Stimulated activated naive CD8-positive, alpha-beta T cell treated with anti-CD3 and anti-CD28 coated beads, Interleukin-15, Interleukin-2, amounts not matched to agents 100 ng/mL and 50 ng/mL, for 24 hours (primary cell): ENCODE data around the gene KCNE4.

Experiments
- H3K27ac Mint-ChIP-seq: one replicate; pipeline ENCODE4 v1.8.0; 2021; ENCODE audit warnings: mild to moderate bottlenecking, mixed read lengths
- H3K27me3 Mint-ChIP-seq: one replicate; pipeline ENCODE4 v1.8.0; 2021; ENCODE audit warnings: mixed read lengths
- H3K36me3 Mint-ChIP-seq: one replicate; pipeline ENCODE4 v1.8.0; 2021; ENCODE audit warnings: low read depth, mixed read lengths
- H3K4me1 Mint-ChIP-seq: one replicate; pipeline ENCODE4 v1.8.0; 2021; ENCODE audit warnings: low read depth, mixed read lengths
- H3K4me3 Mint-ChIP-seq: one replicate; pipeline ENCODE4 v1.8.0; 2021; ENCODE audit warnings: mild to moderate bottlenecking, mixed read lengths
- H3K9me3 Mint-ChIP-seq: one replicate; pipeline ENCODE4 v1.8.0; 2021; ENCODE audit warnings: mixed read lengths

Gene KCNE4, protein sequence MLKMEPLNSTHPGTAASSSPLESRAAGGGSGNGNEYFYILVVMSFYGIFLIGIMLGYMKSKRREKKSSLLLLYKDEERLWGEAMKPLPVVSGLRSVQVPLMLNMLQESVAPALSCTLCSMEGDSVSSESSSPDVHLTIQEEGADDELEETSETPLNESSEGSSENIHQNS

DNA sequence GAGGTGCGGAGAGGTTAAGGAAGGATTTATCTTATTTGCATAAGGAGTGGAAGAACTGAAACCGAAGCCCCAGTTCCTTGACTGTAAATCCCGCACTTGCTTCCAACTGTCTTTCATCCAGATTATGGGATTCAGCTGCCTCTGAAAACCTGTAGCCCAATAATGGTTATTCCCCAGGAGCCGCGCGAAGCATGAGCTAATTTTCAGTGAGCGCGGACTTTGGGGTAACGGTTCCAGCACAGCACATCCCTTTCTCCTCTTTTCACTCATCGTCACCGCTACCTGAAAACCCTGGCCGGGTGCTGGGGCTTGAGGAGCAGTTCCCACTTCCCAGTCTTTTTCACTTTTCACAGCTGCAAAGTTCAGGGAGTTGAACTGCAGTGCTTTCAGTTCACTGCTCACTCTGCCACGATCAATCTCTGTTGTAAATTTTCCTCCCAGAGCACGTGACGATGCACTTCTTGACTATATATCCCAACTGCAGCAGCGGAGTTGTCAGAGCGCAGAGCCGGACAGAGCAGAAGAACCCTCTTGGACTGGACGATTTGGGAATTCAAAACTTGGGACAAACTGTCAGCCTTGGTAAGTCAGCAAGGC, at the start of gene KCNE4:
TSS of gene KCNE4 (plus strand) at position 498 of the 597 bp plus-strand sequence. CDS start 641 bp downstream, outside the sequence.
- Mint-ChIP-seq H3K9me3 (no peaks in the 10 kb centered on the region), H3K4me1 (no peaks in the 10 kb centered on the region), H3K27ac (no peak within 1 kb of the TSS), H3K27me3 (peaks cover 3% of the 10 kb centered on the region), H3K36me3 (no peaks in the 10 kb centered on the region), H3K4me3 (no peak within 1 kb of the TSS)

DNA sequence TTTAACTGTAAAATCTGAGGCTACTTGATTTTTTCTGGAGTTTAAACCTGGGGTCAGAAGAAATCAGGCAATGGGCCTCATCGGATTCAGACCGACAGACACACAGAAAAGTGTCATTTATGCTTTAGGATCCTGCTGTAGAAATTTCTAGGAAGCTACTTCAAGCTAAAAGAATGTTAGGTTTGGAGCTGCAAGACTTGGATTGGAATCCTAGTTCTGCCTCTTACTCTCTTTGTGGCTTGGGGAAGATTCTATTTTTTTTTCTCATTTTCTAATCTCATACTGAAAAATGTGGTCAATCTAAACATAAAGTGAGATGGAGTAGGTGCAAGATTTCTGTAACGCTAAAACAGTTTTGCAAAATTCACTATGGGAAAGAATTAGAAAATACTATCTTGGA, 48.8 kb upstream of the KCNE4 start:
- H3K9me3 Mint-ChIP-seq, result no peaks in the 10 kb centered on the region
- H3K4me1 Mint-ChIP-seq, result no peaks in the 10 kb centered on the region
- H3K27me3 Mint-ChIP-seq, result peaks cover 27% of the 10 kb centered on the region
- H3K27ac Mint-ChIP-seq, result no peak overlapping the region
- no peaks in the 10 kb centered on the region for H3K36me3 Mint-ChIP-seq
- H3K4me3 Mint-ChIP-seq, result no peak overlapping the region

- Mint-ChIP-seq H3K36me3 (no peaks in the 10 kb centered on the region), H3K27me3 (peaks cover 17% of the 10 kb centered on the region), H3K4me1 (no peaks in the 10 kb centered on the region), H3K9me3 (no peaks in the 10 kb centered on the region), H3K4me3 (no peak overlapping the region), H3K27ac (no peak overlapping the region)
Observed at GRCh38 chr2:223005496-223005895, 46.5 kb upstream of the KCNE4 start.

- no peak overlapping the region for H3K27ac Mint-ChIP-seq
- H3K27me3 Mint-ChIP-seq, result peaks cover 20% of the 10 kb centered on the region
- no peak overlapping the region for H3K4me3 Mint-ChIP-seq
- no peaks in the 10 kb centered on the region for H3K4me1 Mint-ChIP-seq
- H3K36me3 Mint-ChIP-seq, result no peaks in the 10 kb centered on the region
- H3K9me3 Mint-ChIP-seq, result no peaks in the 10 kb centered on the region
Observed at GRCh38 chr2:223007531-223007930, 44.5 kb upstream of the KCNE4 start.

DNA sequence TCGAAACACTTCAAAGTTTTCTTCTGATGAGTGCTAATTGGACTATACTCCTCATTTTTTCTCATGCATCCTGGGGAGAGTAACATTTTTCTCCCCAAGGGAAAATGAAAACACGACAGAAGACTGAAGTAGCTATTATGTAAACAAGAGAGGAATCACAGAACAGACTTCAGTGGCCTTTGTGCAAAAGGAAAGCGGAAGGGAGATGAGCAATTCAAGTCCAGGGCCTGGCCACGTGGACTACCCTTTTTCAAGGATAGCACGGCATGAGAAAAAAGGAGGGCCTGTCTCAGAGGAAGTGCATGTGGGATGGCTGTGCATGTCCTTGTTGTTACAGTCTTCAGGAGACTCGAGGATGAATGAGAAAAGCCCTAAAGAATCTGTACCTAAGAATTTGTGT, 43.8 kb upstream of the KCNE4 start:
- Mint-ChIP-seq H3K4me3 (no peak overlapping the region), H3K36me3 (no peaks in the 10 kb centered on the region), H3K27me3 (peaks cover 20% of the 10 kb centered on the region), H3K4me1 (no peaks in the 10 kb centered on the region), H3K9me3 (no peaks in the 10 kb centered on the region), H3K27ac (no peak overlapping the region)

- no peaks in the 10 kb centered on the region for H3K9me3 Mint-ChIP-seq
- H3K27ac Mint-ChIP-seq, result no peak overlapping the region
- H3K4me1 Mint-ChIP-seq, result no peaks in the 10 kb centered on the region
- H3K4me3 Mint-ChIP-seq, result no peak overlapping the region
- H3K27me3 Mint-ChIP-seq, result peaks cover 20% of the 10 kb centered on the region
- H3K36me3 Mint-ChIP-seq, result no peaks in the 10 kb centered on the region
Observed at GRCh38 chr2:223008956-223009355, 43.0 kb upstream of the KCNE4 start.

- Mint-ChIP-seq H3K27ac (no peak overlapping the region), H3K27me3 (peaks cover 24% of the 10 kb centered on the region)
Observed at GRCh38 chr2:223010641-223011040, 41.3 kb upstream of the KCNE4 start.

DNA sequence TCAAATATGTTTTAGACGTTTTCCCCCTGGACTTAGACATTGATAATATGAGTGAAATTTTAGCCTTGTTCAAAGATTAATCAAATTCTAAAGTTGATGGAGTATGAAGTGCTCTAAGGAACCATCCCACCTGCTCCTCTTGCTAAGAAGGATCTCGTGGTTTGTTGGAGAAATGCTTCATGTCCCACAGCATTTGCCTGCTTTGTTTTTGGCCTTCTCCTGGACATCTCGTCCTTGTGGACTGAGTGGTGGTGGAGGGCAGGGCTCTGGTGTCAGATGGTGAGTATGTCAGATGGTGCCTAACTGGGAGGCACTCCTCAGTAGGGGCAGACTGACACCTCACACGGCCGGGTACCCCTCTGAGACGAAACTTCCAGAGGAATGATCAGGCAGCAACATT, 39.7 kb upstream of the KCNE4 start:
- H3K27me3 Mint-ChIP-seq, result peaks cover 21% of the 10 kb centered on the region
- no peaks in the 10 kb centered on the region for H3K9me3 Mint-ChIP-seq
- H3K36me3 Mint-ChIP-seq, result no peaks in the 10 kb centered on the region
- H3K4me1 Mint-ChIP-seq, result no peaks in the 10 kb centered on the region
- no peak overlapping the region for H3K4me3 Mint-ChIP-seq
- H3K27ac Mint-ChIP-seq, result no peak overlapping the region

More at GRCh38 chr2:223010641-223011040, 41.3 kb upstream of the KCNE4 start:
- no peaks in the 10 kb centered on the region for H3K36me3 Mint-ChIP-seq
- no peak overlapping the region for H3K4me3 Mint-ChIP-seq
- no peaks in the 10 kb centered on the region for H3K9me3 Mint-ChIP-seq
- no peaks in the 10 kb centered on the region for H3K4me1 Mint-ChIP-seq

- Mint-ChIP-seq H3K4me1 (no peaks in the 10 kb centered on the region), H3K27ac (no peak overlapping the region), H3K27me3 (peaks cover 4% of the 10 kb centered on the region), H3K9me3 (peaks cover 10% of the 10 kb centered on the region), H3K4me3 (no peak overlapping the region), H3K36me3 (no peaks in the 10 kb centered on the region)
Observed at GRCh38 chr2:223019390-223019930, 32.5 kb upstream of the KCNE4 start.

- H3K36me3 Mint-ChIP-seq, result no peaks in the 10 kb centered on the region
- H3K9me3 Mint-ChIP-seq, result peaks cover 10% of the 10 kb centered on the region
- H3K4me1 Mint-ChIP-seq, result no peaks in the 10 kb centered on the region
- no peak overlapping the region for H3K27ac Mint-ChIP-seq
- H3K27me3 Mint-ChIP-seq, result peaks cover under 1% of the 10 kb centered on the region
- H3K4me3 Mint-ChIP-seq, result no peak overlapping the region
Observed at GRCh38 chr2:223019987-223020717, 31.8 kb upstream of the KCNE4 start.

- no peak overlapping the region for H3K27ac Mint-ChIP-seq
- no peaks in the 10 kb centered on the region for H3K4me1 Mint-ChIP-seq
- no peaks in the 10 kb centered on the region for H3K36me3 Mint-ChIP-seq
- H3K9me3 Mint-ChIP-seq, result peaks cover 10% of the 10 kb centered on the region
- no peaks in the 10 kb centered on the region for H3K27me3 Mint-ChIP-seq
- no peak overlapping the region for H3K4me3 Mint-ChIP-seq
Observed at GRCh38 chr2:223020971-223021675, 30.9 kb upstream of the KCNE4 start.

DNA sequence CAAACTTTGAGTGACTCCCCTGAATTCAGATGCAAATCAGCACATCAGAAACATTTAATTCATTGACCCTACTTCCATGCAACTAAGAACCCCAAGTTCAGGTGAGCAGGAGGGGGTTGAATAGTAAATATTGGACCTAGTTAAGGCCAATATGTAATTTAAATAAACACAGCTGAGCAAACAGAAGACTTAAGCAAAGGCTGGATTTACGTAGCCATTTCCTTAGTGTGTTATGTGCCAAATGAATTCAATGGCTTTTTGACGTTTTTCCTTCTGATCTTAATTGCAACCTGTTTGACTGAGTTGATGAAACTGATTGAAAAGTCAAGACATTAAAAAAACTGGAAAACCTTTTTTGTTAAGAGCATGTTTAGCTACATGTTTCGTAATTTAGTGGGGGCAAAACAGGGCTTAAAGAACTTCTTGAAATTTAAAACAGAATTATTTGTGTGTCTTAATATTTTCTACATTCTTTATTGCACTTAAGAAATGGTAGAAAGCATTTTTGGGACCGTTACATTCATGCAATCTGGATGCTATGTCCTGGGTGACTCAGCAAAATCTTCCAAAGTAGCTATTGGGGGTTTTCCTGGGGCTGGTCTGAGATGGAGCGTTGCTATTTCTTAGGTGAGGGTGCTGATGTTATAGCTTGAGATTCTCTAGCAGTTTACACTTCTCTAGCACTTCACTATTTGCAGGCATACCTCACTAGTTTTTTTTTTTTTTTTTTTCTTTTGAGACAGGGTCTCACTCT, 25.5 kb upstream of the KCNE4 start:
- Mint-ChIP-seq H3K9me3 (peaks cover under 1% of the 10 kb centered on the region), H3K27me3 (no peaks in the 10 kb centered on the region), H3K36me3 (no peaks in the 10 kb centered on the region), H3K27ac (no peak overlapping the region), H3K4me3 (no peak overlapping the region), H3K4me1 (no peaks in the 10 kb centered on the region)

DNA sequence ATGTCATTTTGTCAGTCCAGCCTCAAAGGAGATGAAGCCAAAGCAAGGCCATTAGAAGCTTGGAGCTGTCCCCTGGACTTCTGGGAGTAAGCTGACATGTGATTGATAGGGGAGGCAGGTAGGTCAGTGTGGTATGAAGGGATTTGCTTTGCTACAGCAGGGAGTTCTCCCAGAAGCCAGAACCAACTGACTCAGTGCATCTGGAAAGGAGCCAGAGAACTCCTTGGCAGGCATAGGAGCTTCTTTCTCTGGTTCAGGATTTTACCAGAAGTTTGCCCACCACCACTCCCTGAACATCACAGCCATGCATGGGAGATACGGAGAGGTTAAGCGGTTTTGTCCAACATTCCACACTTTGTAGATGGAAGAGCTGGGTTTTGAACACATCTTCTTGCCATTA, 24.5 kb upstream of the KCNE4 start:
- Mint-ChIP-seq H3K4me3 (no peak overlapping the region), H3K36me3 (no peaks in the 10 kb centered on the region), H3K4me1 (no peaks in the 10 kb centered on the region), H3K27ac (no peak overlapping the region), H3K27me3 (no peaks in the 10 kb centered on the region), H3K9me3 (peaks cover 9% of the 10 kb centered on the region)

DNA sequence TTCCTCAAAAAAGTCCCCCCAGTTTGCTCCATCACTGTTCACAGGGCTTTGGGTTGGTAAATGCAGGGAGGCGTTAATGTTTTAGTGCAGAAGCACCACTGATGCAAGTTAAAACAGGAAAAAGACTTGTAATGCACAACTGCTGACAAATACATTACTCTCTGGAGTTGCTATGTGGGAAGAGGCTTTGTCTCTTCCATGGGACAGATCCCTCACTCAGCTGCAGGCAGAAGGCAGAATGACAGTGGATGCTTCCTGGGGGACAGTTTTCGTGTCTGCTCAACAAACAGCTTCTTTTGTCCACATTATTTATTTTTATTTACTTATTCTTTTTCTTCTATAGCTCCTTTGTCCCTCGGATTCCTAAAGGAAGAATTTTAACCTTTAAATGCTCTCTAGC, 22.7 kb upstream of the KCNE4 start:
- no peak overlapping the region for H3K27ac Mint-ChIP-seq
- peaks cover 13% of the 10 kb centered on the region for H3K9me3 Mint-ChIP-seq
- H3K4me1 Mint-ChIP-seq, result no peaks in the 10 kb centered on the region
- H3K36me3 Mint-ChIP-seq, result no peaks in the 10 kb centered on the region
- no peaks in the 10 kb centered on the region for H3K27me3 Mint-ChIP-seq
- no peak overlapping the region for H3K4me3 Mint-ChIP-seq
